Ovary (tissue), 9 donors: Measurements from ENCODE around the gene PLXNA3. TPM values are rescaled to one million over a fixed set of nuclear protein-coding genes. Genes with fewer than 3 reads are reported as not detected.

ENCODE experiments used
- DNase-seq, 5 donors: peaks; one replicate each; pipeline ENCODE4 v3.0.0-alpha.2; 2019 to 2020
- H3K27ac ChIP-seq, 2 donors: fragments of 200-600 bp; one replicate each; pipeline versions ENCODE4 v1.5.1 to v1.8.0; 2019 to 2022
- H3K27me3 ChIP-seq: fragments of 200-600 bp; one replicate; pipeline ENCODE4 v1.8.0; 2022
- H3K36me3 ChIP-seq: fragments of 200-600 bp; sonication (generic); one replicate; pipeline ENCODE4 v1.5.1; 2019
- H3K4me1 ChIP-seq: one replicate; pipeline ENCODE4 v1.8.1; 2013; ENCODE audit warnings: mild to moderate bottlenecking, moderate library complexity; ENCODE audit not compliant: insufficient read depth
- H3K4me3 ChIP-seq: fragments of 200-600 bp; sonication (generic); one replicate; pipeline ENCODE4 v1.5.1; 2017
- H3K9me3 ChIP-seq, 2 donors: fragments of 200-600 bp in 1 of 2; sonication (generic) in 1 of 2; one replicate each; pipeline versions ENCODE4 v1.5.1 to v1.8.1; 2013 to 2019; ENCODE audit warnings: mild to moderate bottlenecking in 1 of 2, moderate library complexity in 1 of 2
- CTCF ChIP-seq, 3 donors: fragments of 450-650 bp in 2 of 3; fragments of 200-600 bp in 1 of 3; IDR thresholded peaks; one replicate each; pipeline versions ENCODE4 v1.5.1 to v1.8.0; 2016 to 2022; ENCODE audit warnings: antibody characterized with exemption in 3 of 3, mild to moderate bottlenecking in 1 of 3
- EP300 ChIP-seq: sonication (generic); formaldehyde crosslinking; IDR thresholded peaks from one replicate; pipeline ENCODE4 v1.6.1; 2017; ENCODE audit warnings: antibody characterized with exemption
- POLR2A ChIP-seq: fragments of 450-650 bp; IDR thresholded peaks from one replicate; pipeline ENCODE4 v1.6.1; 2017; ENCODE audit warnings: antibody characterized with exemption, mild to moderate bottlenecking, moderate library complexity
- WGBS, 3 donors: extraction: QIAGEN DNeasy Blood & Tissue Kit in 1 of 3; methylation state at CpG; one replicate each; pipeline versions ENCODE4 v1.1.5 to v1.1.7; 2013 to 2017; 5-methylcytosine and 5-hydroxymethylcytosine counted together
- intact Hi-C, 4 donors: fragments of 100-400 bp; cut with DNase I; formaldehyde crosslinking; loops; one replicate each; pipeline versions ENCODE4 v1.11.0 to v1.15.1; 2022 to 2023
- polyA plus RNA-seq, 2 donors: library from polyadenylated mRNA; stranded (reverse); fragments of 200-250 nt in 1 of 2; fragments of 350-450 nt in 1 of 2; fragmentation: Illumina TruSeq in 1 of 2; extraction: RNeasy Lipid Tissue Mini Kit (QIAGEN cat#74804) in 1 of 2; gene quantifications; one replicate each; pipeline ENCODE4 v1.2.3, GENCODE V29; 2013 to 2014
- total RNA-seq, 7 donors: library from RNA; depleted of rRNA in 2 of 7; stranded (reverse); fragments of >200 nt in 2 of 7; fragmentation: NEBNext Ultra II Directional in 3 of 7; extraction: Animal tissue kit (Norgen Biotek cat#: 25700) in 3 of 7; gene quantifications; one replicate each; pipeline versions ENCODE4 v1.1.0 to v1.2.4, GENCODE V29; 2016 to 2023
- donor health status: DM: no; HTN: no; CAD: no; lungs with moderate emphysema.
- donor health status: DM: no; HTN: no; CAD: no.
- donor health status: Bipolar disorder and iron deficiency.
- donor health status: DM: yes; HTN: yes; CAD: no.
- donor health status: DM: no; HTN: no; CAD: no.
- donor health status: DM: yes; HTN: yes; CAD: no.

The PLXNA3 gene
- total and polyA plus RNA-seq, 9 donors, result 9.5 to 118 (median 43.2) TPM

- Histone ChIP-seq H3K4me3 (peak overlapping the region; percentile 50), H3K9me3 (no peaks in the 10 kb centered on the region), H3K36me3 (no peaks in the 10 kb centered on the region), H3K27ac (peak overlapping the region; percentile 51 to 73), H3K4me1 (no peaks in the 10 kb centered on the region), H3K27me3 (no peaks in the 10 kb centered on the region)
- peak in 3 of 5 donors; percentile 45 to 72 (median 56) for DNase-seq
- no peak for TF ChIP-seq EP300
- TF ChIP-seq CTCF (IDR thresholded peaks at IDR 0.05), result no peak
- no peak for TF ChIP-seq POLR2A
- WGBS, 3 donors, result 31 to 40% (median 35%) methylated on average over 38 to 65 of the region's 65 CpGs
- intact Hi-C loops, result no loop called here
Observed at GRCh38 chrX:154457491-154458115, 478 bp upstream of the PLXNA3 start.

- Histone ChIP-seq H3K27ac (peak overlapping the region in 1 of 2 donors; percentile 12), H3K9me3 (no peaks in the 10 kb centered on the region), H3K4me1 (no peaks in the 10 kb centered on the region), H3K36me3 (no peaks in the 10 kb centered on the region), H3K4me3 (peak overlapping the region; percentile 50), H3K27me3 (no peaks in the 10 kb centered on the region)
- intact Hi-C loops, result no loop called here
- no peak for DNase-seq
- WGBS, 3 donors, result 44 to 59% (median 56%) methylated on average over 15 of the region's 15 CpGs
- no peak for TF ChIP-seq CTCF (IDR thresholded peaks at IDR 0.05)
- no peak for TF ChIP-seq EP300
- no peak for TF ChIP-seq POLR2A
Observed at GRCh38 chrX:154458954-154459778, 1.1 kb downstream of the PLXNA3 start.

GRCh38 chrX:154459832-154460231 lies 1.8 kb downstream of the PLXNA3 start:
- DNase-seq, result no peak
- TF ChIP-seq POLR2A, result no peak
- TF ChIP-seq CTCF (IDR thresholded peaks at IDR 0.05), result no peak
- no peak for TF ChIP-seq EP300
- Histone ChIP-seq H3K27ac (peak overlapping the region in 1 of 2 donors; percentile 12), H3K27me3 (no peaks in the 10 kb centered on the region), H3K36me3 (no peaks in the 10 kb centered on the region), H3K4me3 (peak overlapping the region; percentile 50), H3K4me1 (no peaks in the 10 kb centered on the region), H3K9me3 (no peaks in the 10 kb centered on the region)
- intact Hi-C loops, result no loop called here
- WGBS, 3 donors, result 44 to 59% (median 57%) methylated on average over 14 of the region's 14 CpGs

GRCh38 chrX:154460326-154460725 lies 2.2 kb downstream of the PLXNA3 start:
- WGBS, 3 donors, result 80 to 91% (median 85%) methylated on average over 26 of the region's 26 CpGs
- Histone ChIP-seq H3K36me3 (no peaks in the 10 kb centered on the region), H3K4me1 (no peaks in the 10 kb centered on the region), H3K27ac (no peak overlapping the region), H3K27me3 (no peaks in the 10 kb centered on the region), H3K4me3 (no peak overlapping the region), H3K9me3 (no peaks in the 10 kb centered on the region)
- intact Hi-C loops, result no loop called here
- DNase-seq, result no peak
- TF ChIP-seq POLR2A, result no peak
- TF ChIP-seq CTCF (IDR thresholded peaks at IDR 0.05), result no peak
- no peak for TF ChIP-seq EP300
